SK-N-SH treated with all-trans-retinoic acid at 6 μM for 48 hours (cell line): ENCODE measurements around the gene ITGB2.

ENCODE experiments used
- ATAC-seq: fragments of 200-7000 bp; cut with Tn5 transposase; 3 replicates; pipeline ENCODE4 v1.9.1; 2020; ENCODE audit warnings: mild to moderate bottlenecking, moderate library complexity
- ARNTL ChIP-seq: fragments of 450-650 bp; formaldehyde crosslinking; IDR thresholded peaks from 2 replicates; pipeline ENCODE4 v1.5.0; 2020; ENCODE audit warnings: low read depth, mild to moderate bottlenecking, moderate library complexity, borderline replicate concordance
- BACH2 ChIP-seq: fragments of 250-450 bp; sonication (Bioruptor Pico); IDR thresholded peaks from 2 replicates; pipeline ENCODE4 v1.9.0; 2021; ENCODE audit warnings: mild to moderate bottlenecking, borderline replicate concordance
- CREB5 ChIP-seq: fragments of 250-450 bp; sonication (Bioruptor Pico); IDR thresholded peaks from 2 replicates; pipeline ENCODE4 v1.5.1; 2020; ENCODE audit warnings: low read depth, mild to moderate bottlenecking, moderate library complexity
- CSDC2 ChIP-seq: fragments of 250-450 bp; sonication (Bioruptor Pico); IDR thresholded peaks from 2 replicates; pipeline ENCODE4 v1.5.0; 2020; ENCODE audit warnings: mild to moderate bottlenecking, moderate library complexity
- CSRNP3 ChIP-seq: fragments of 250-450 bp; sonication (Bioruptor Pico); IDR thresholded peaks from 2 replicates; pipeline ENCODE4 v1.5.1; 2021; ENCODE audit warnings: mild to moderate bottlenecking, moderate library complexity
- ESRRG ChIP-seq: fragments of 250-450 bp; sonication (Bioruptor Pico); IDR thresholded peaks from 2 replicates; pipeline ENCODE4 v1.6.1; 2021; ENCODE audit warnings: mild to moderate bottlenecking
- GLIS3 ChIP-seq: fragments of 250-450 bp; sonication (Bioruptor Pico); IDR thresholded peaks from 2 replicates; pipeline ENCODE4 v1.5.0; 2020; ENCODE audit warnings: mild to moderate bottlenecking, moderate library complexity
- OSR1 ChIP-seq: fragments of 250-450 bp; sonication (Bioruptor Pico); IDR thresholded peaks from 2 replicates; pipeline ENCODE4 v1.8.0; 2022; ENCODE audit warnings: moderate library complexity, mild to moderate bottlenecking, inconsistent platforms
- PATZ1 ChIP-seq: fragments of 250-450 bp; sonication (Bioruptor Pico); IDR thresholded peaks from 2 replicates; pipeline ENCODE4 v1.8.0; 2020; ENCODE audit warnings: mild to moderate bottlenecking, moderate library complexity, borderline replicate concordance
- PPARA ChIP-seq: fragments of 250-450 bp; sonication (Bioruptor Pico); IDR thresholded peaks from 2 replicates; pipeline ENCODE4 v1.5.0; 2020; ENCODE audit warnings: mild to moderate bottlenecking, borderline replicate concordance
- TCF4 ChIP-seq: fragments of 250-450 bp; sonication (Bioruptor Pico); IDR thresholded peaks from 2 replicates; pipeline ENCODE4 v1.8.0; 2021; ENCODE audit warnings: mild to moderate bottlenecking, moderate library complexity, borderline replicate concordance
- TSHZ2 ChIP-seq: fragments of 250-450 bp; sonication (Bioruptor Pico); IDR thresholded peaks from 2 replicates; pipeline ENCODE4 v1.5.0; 2020; ENCODE audit warnings: mild to moderate bottlenecking, moderate library complexity
- ZFP3 ChIP-seq: fragments of 250-450 bp; sonication (Bioruptor Pico); IDR thresholded peaks from 2 replicates; pipeline ENCODE4 v1.5.0; 2020; ENCODE audit warnings: mild to moderate bottlenecking, moderate library complexity
- ZFP30 ChIP-seq: fragments of 450-650 bp; formaldehyde crosslinking; IDR thresholded peaks from 2 replicates; pipeline ENCODE4 v1.5.0; 2022; ENCODE audit warnings: mild to moderate bottlenecking, moderate library complexity
- ZNF70 ChIP-seq: fragments of 450-650 bp; formaldehyde crosslinking; IDR thresholded peaks from 2 replicates; pipeline ENCODE4 v1.5.0; 2020; ENCODE audit warnings: mild to moderate bottlenecking, moderate library complexity

The ITGB2 gene

GRCh38 chr21:44836349-44836665, 84.4 kb downstream of the ITGB2 start:
- ATAC-seq, result no peak; the same call in 2 of the 3 replicates
- TF ChIP-seq CSRNP3 (CRISPR knock-in tag) (no peak), ESRRG (CRISPR knock-in tag) (no peak), ARNTL (CRISPR knock-in tag) (no peak), PATZ1 (no peak), BACH2 (CRISPR knock-in tag) (no peak), PPARA (CRISPR knock-in tag) (no peak), CSDC2 (CRISPR knock-in tag) (no peak), TCF4 (no peak), ZFP30 (CRISPR knock-in tag) (no peak), TSHZ2 (CRISPR knock-in tag) (no peak), OSR1 (CRISPR knock-in tag) (no peak), ZFP3 (no peak), ZNF70 (no peak), CREB5 (CRISPR knock-in tag) (no peak), GLIS3 (CRISPR knock-in tag) (no peak)
